Measurements from ENCODE around the gene SRP14.

The SRP14 gene

DNA sequence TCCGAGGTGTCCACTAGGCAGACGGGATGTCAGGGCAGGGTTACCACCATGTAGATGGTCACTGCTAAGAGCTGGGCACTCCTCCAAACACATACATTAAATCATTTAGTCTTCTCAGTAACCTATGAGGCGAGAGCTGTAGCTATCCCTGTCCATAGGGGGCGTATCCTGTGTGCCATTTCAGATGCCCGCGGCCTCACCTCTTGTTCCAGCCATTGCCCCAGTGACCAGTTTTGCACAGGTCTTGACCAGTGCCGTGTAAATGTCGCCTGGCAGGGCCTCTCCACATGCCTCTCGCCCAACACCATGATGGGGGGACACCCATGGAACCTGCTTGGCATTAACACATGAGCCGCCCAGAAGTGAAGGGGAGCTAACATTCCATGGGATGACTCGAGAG lies 20.8 kb upstream of the SRP14 start:
- DNase-seq (ENCODE audit: low read depth), result no peak
- TF ChIP-seq, protein P1, sequence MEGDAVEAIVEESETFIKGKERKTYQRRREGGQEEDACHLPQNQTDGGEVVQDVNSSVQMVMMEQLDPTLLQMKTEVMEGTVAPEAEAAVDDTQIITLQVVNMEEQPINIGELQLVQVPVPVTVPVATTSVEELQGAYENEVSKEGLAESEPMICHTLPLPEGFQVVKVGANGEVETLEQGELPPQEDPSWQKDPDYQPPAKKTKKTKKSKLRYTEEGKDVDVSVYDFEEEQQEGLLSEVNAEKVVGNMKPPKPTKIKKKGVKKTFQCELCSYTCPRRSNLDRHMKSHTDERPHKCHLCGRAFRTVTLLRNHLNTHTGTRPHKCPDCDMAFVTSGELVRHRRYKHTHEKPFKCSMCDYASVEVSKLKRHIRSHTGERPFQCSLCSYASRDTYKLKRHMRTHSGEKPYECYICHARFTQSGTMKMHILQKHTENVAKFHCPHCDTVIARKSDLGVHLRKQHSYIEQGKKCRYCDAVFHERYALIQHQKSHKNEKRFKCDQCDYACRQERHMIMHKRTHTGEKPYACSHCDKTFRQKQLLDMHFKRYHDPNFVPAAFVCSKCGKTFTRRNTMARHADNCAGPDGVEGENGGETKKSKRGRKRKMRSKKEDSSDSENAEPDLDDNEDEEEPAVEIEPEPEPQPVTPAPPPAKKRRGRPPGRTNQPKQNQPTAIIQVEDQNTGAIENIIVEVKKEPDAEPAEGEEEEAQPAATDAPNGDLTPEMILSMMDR (IDR thresholded peaks at IDR 0.05; ENCODE audit: low read length, missing control alignments), result no peak
- H3K4me3 ChIP-seq (replicated peaks; ENCODE audit: low read depth, low read length), result no peak overlapping the region

GRCh38 chr15:40058476-40059140 lies 19.6 kb upstream of the SRP14 start:
- TF ChIP-seq, protein P1 (IDR thresholded peaks at IDR 0.05; ENCODE audit: low read length, missing control alignments), result no peak
- no peak overlapping the region for H3K4me3 ChIP-seq (replicated peaks; ENCODE audit: low read depth, low read length)
- peak; percentile 73 for DNase-seq (ENCODE audit: low read depth)

DNA sequence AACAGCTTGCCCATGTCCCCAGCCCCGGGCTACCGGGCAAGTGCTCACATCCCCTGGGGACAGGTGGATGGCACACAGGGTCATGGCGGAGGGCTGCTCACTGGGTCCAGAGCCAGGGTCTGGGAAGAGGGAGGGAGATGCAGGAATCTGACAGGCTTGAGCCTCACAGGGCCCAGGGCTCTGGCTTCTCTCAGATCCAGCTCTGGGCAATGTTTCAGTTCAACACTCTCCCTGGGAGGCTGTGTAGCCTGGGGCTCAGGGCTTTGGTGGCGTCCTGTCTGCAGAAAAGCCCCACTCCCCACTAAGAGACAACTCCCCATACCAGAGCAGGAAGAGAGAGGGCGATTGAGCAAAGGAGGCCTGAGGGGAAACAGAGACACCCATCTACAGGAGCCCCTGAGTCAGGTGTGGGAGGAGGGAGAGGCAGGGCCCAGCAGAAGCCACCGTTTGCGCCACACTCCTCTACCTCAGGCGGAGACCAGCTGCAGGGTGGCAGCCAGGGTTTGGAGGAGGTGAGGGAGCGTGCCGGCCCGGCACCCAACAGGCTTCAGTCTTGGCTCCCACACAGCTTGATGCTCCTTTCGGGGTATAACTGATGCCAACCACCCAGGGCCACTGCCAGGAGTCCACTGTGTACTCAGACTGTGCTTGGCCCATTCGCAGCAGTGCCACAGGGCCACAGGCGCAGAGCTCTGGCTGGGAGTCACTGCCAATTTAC lies 16.8 kb upstream of the SRP14 start:
- TF ChIP-seq, protein P1 (IDR thresholded peaks at IDR 0.05; ENCODE audit: low read length, missing control alignments), result no peak
- H3K4me3 ChIP-seq (replicated peaks; ENCODE audit: low read depth, low read length), result no peak overlapping the region
- DNase-seq (ENCODE audit: low read depth), result no peak

- DNase-seq (ENCODE audit: low read depth), result no peak
- TF ChIP-seq, protein P1 (IDR thresholded peaks at IDR 0.05; ENCODE audit: low read length, missing control alignments), result no peak
These were observed 16.0 kb upstream of the SRP14 start for GRCh38 chr15:40054855-40055575.

GRCh38 chr15:40054605-40054854 lies 15.5 kb upstream of the SRP14 start:
- DNase-seq (ENCODE audit: low read depth), result no peak
- no peak overlapping the region for H3K4me3 ChIP-seq (replicated peaks; ENCODE audit: low read depth, low read length)
- TF ChIP-seq, protein P1 (IDR thresholded peaks at IDR 0.05; ENCODE audit: low read length, missing control alignments), result no peak

More at GRCh38 chr15:40054855-40055575, 16.0 kb upstream of the SRP14 start:
- no peak overlapping the region for H3K4me3 ChIP-seq (replicated peaks; ENCODE audit: low read depth, low read length)

DNA sequence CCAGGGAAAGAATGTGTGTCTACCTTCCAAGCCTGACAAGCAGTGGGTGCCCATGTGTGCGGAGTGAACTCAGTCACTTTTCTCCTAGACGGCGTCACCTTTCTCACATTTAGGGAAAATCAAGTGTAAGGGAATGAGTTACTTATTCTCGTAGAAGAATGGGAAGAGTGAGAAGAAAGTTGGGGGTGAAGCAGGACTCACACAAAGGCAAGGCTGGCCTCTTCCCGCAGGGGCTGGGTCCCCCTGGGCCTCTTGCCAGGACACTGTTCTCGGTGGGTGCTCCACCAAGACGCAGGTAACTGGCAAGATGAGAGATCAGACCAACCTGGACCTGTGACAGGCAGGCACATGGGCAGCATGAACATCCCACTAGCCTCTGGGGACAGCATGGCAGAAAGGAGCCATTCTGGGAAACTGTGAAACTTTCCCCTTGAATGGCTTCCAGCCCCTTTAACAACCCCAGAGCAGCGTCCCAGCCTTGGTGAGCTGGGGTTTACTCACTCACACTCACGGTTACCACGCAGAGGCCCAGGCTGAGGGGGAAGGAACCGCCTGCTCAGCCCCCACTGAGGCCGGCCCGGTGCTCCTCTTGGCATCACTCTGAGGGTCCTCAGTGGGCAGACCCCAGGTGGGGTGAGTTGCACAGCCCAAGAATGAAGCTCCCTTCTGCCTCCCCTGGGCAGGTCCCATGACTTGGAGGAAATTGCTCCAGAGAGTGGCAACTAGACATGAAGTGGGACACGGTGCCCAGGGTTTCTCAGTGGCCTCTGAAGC lies 15.0 kb upstream of the SRP14 start:
- DNase-seq (ENCODE audit: low read depth), result no peak
- H3K4me3 ChIP-seq (replicated peaks; ENCODE audit: low read depth, low read length), result no peak overlapping the region

More for the DNA sequence above, 15.0 kb upstream of the SRP14 start:
- TF ChIP-seq, protein P1 (IDR thresholded peaks at IDR 0.05; ENCODE audit: low read length, missing control alignments), result no peak
